Ovary (tissue), 3 donors: ENCODE results near the gene CNTD1.

Experiments
- CTCF ChIP-seq, 3 donors: fragments of 450-650 bp in 2 of 3; fragments of 200-600 bp in 1 of 3; IDR thresholded peaks; one replicate each; pipeline versions ENCODE4 v1.5.1 to v1.8.0; 2016 to 2022; ENCODE audit warnings: antibody characterized with exemption in 3 of 3, mild to moderate bottlenecking in 1 of 3
- EP300 ChIP-seq: sonication (generic); formaldehyde crosslinking; IDR thresholded peaks from one replicate; pipeline ENCODE4 v1.6.1; 2017; ENCODE audit warnings: antibody characterized with exemption
- POLR2A ChIP-seq: fragments of 450-650 bp; IDR thresholded peaks from one replicate; pipeline ENCODE4 v1.6.1; 2017; ENCODE audit warnings: antibody characterized with exemption, mild to moderate bottlenecking, moderate library complexity
- donor health status: DM: no; HTN: no; CAD: no.

DNA sequence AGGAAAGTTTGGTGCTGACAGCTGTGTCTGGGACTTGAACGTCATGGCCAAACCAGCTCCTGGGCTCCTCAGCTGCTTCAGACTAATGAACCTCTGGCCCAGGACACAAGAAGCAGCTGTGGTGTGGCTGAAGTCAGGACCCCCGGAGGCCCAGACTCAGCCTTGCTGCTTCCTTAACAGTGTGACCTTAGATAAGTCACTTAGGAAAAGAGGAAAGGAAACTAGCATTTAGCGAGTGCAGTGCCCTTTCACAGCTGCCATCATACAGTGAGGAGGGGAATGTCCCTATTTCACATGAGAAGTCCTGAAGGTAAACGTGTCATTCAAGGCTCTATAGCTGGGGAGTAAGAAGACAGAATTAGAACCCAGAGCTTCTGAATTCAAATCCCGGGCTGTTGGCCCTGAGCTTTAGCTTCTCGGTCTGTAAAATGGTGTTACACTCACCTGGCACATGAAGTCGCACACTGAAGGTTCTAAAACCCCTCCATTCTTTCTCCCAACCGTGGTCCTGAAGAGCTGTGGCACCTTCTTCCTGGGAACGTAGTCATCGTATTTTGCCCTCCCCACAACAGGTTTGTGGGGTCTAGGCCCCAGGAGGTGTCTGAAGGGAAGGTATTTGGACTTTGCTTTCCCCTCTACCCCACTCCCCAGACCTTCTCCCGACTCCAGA is 38.5 kb upstream of the CNTD1 start:
- TF ChIP-seq CTCF (IDR thresholded peaks at IDR 0.05) = no peak
- TF ChIP-seq POLR2A = no peak
- no peak for TF ChIP-seq EP300
